Calu3 (cell line): ENCODE data around the gene CLCNKA. TPM values are rescaled to one million over a fixed set of nuclear protein-coding genes. Genes with fewer than 3 reads are reported as not detected.
"Not testable (repeated sequence)": the region's sequence is repeated elsewhere in the genome, so short reads cannot be mapped to it uniquely, and the experiment has no call there.

ENCODE experiments used
- BruUV-seq: library from RNA; stranded (reverse); fragments of 400-500 nt; replicated peaks from 2 replicates; lab custom pipeline; 2021; lab: Mats Ljungman, UMichigan
- CTCF ChIA-PET: fragments of 300-600 bp; sonication (Branson Sonifier 250); formaldehyde crosslinking; loops from one replicate; lab custom pipeline; 2022; ENCODE audit warnings: antibody characterized with exemption; lab: Charles Lee
- DNase-seq: peaks from one replicate; pipeline ENCODE4 v3.0.0; 2022
- H3K27ac Mint-ChIP-seq: one replicate; pipeline ENCODE4 v1.8.0; 2022; ENCODE audit warnings: mixed read lengths; ENCODE audit not compliant: unreplicated experiment
- H3K27me3 Mint-ChIP-seq: one replicate; pipeline ENCODE4 v1.8.0; 2022; ENCODE audit warnings: mixed read lengths; ENCODE audit not compliant: unreplicated experiment
- H3K36me3 Mint-ChIP-seq: one replicate; pipeline ENCODE4 v1.8.0; 2022; ENCODE audit warnings: mild to moderate bottlenecking, moderate library complexity, mixed read lengths; ENCODE audit not compliant: insufficient read depth, unreplicated experiment
- H3K4me1 Mint-ChIP-seq: one replicate; pipeline ENCODE4 v1.8.0; 2022; ENCODE audit warnings: mild to moderate bottlenecking, low read depth, mixed read lengths; ENCODE audit not compliant: unreplicated experiment
- H3K4me3 Mint-ChIP-seq: one replicate; pipeline ENCODE4 v1.8.0; 2022; ENCODE audit warnings: mild to moderate bottlenecking, low read depth, moderate library complexity, mixed read lengths; ENCODE audit not compliant: unreplicated experiment
- H3K9me3 Mint-ChIP-seq: one replicate; pipeline ENCODE4 v1.8.0; 2022; ENCODE audit warnings: low read depth, mixed read lengths; ENCODE audit not compliant: unreplicated experiment
- intact Hi-C: fragments of 100-400 bp; cut with micrococcal nuclease; formaldehyde crosslinking; loops from one replicate; pipeline ENCODE4 v1.10.0; 2022; ENCODE audit not compliant: unreplicated experiment
- total RNA-seq: library from RNA; stranded (reverse); gene quantifications from 2 replicates; pipeline ENCODE4 v1.2.3, GENCODE V29; 2022
- TF ChIP-seq, protein P1 (sequence below): fragments of 200-600 bp; IDR thresholded peaks from one replicate; pipeline ENCODE4 v1.8.0; 2022; ENCODE audit warnings: antibody characterized with exemption; ENCODE audit not compliant: unreplicated experiment

CLCNKA gene
- total RNA-seq, 1 experiment from 2014 or later: not detected

- no peaks in the 10 kb centered on the region for H3K4me1 Mint-ChIP-seq
- CTCF ChIA-PET: no interaction called here
- H3K36me3 Mint-ChIP-seq: no peaks in the 10 kb centered on the region
- intact Hi-C loops: no loop called here
- no peak overlapping the region for H3K4me3 Mint-ChIP-seq
- DNase-seq: no peak
- H3K27ac Mint-ChIP-seq: no peak overlapping the region
- TF ChIP-seq, protein P1, sequence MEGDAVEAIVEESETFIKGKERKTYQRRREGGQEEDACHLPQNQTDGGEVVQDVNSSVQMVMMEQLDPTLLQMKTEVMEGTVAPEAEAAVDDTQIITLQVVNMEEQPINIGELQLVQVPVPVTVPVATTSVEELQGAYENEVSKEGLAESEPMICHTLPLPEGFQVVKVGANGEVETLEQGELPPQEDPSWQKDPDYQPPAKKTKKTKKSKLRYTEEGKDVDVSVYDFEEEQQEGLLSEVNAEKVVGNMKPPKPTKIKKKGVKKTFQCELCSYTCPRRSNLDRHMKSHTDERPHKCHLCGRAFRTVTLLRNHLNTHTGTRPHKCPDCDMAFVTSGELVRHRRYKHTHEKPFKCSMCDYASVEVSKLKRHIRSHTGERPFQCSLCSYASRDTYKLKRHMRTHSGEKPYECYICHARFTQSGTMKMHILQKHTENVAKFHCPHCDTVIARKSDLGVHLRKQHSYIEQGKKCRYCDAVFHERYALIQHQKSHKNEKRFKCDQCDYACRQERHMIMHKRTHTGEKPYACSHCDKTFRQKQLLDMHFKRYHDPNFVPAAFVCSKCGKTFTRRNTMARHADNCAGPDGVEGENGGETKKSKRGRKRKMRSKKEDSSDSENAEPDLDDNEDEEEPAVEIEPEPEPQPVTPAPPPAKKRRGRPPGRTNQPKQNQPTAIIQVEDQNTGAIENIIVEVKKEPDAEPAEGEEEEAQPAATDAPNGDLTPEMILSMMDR: no peak
- peaks cover 44% of the 10 kb centered on the region for H3K27me3 Mint-ChIP-seq
- no peaks in the 10 kb centered on the region for H3K9me3 Mint-ChIP-seq
- no TSS peak for BruUV-seq
These were observed 19.4 kb downstream of the CLCNKA start for GRCh38 chr1:16041200-16041599.

DNA sequence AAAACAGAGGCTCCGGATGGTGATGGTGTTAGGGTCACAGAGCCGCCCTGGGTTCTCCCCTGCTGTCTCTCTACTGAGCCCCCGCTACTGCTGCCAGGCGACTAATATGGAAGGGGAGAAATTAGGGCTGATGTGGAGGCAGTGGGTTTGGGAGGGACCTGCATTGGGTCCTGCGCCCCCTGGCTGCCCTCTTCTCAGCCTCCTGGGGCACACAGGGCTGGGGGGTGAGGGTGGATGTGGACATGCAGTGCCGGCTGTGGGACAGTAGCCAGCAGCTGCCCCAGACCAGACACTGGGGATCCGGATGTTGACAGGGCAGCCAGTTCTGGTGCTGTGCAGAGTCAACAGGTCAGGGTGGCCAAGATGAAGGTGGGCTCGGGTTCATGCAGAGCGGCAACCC, 20.3 kb downstream of the CLCNKA start:
- Mint-ChIP-seq H3K9me3 (no peaks in the 10 kb centered on the region), H3K36me3 (no peaks in the 10 kb centered on the region), H3K27me3 (peaks cover 38% of the 10 kb centered on the region), H3K4me1 (no peaks in the 10 kb centered on the region), H3K4me3 (no peak overlapping the region), H3K27ac (no peak overlapping the region)
- intact Hi-C loops: no loop called here
- TF ChIP-seq, protein P1: no peak
- no TSS peak for BruUV-seq
- no peak for DNase-seq
- CTCF ChIA-PET: no interaction called here

- CTCF ChIA-PET, H3K9me3 Mint-ChIP-seq, H3K27ac Mint-ChIP-seq, H3K4me3 Mint-ChIP-seq, H3K36me3 Mint-ChIP-seq, H3K4me1 Mint-ChIP-seq, BruUV-seq, DNase-seq, intact Hi-C loops: not testable (repeated sequence)
- peaks cover 33% of the 10 kb centered on the region for H3K27me3 Mint-ChIP-seq
These were observed 20.8 kb downstream of the CLCNKA start for GRCh38 chr1:16042654-16043053.

DNA sequence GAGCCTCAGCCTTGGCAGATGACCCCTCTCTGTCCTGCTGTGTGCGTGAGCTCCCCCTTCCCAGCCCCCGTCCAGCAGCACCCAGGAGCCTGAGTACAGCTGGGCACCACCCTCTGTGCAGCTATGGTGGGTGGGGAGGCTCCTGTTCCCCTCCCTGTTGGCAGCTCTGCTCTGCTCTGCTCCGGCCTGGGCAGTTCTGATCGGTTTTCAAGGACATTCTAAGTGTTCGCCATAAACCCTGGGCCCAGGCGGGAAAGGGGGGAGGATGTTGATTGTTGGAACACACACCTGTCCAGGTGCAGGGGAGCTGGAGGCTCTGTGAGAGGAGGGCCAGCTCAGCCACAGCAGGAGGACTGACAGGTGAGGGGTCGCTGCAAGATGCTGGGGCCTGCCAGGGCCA, 21.7 kb downstream of the CLCNKA start, which contains the start of gene CLCNKB:
Gene CLCNKB, plus strand, starts transcription at position 262 of the 400 bp plus-strand sequence. CDS start 711 bp downstream, outside the sequence.
- H3K4me1 Mint-ChIP-seq: no peaks in the 10 kb centered on the region
- intact Hi-C loops: no loop called here
- no peak for DNase-seq
- H3K4me3 Mint-ChIP-seq: no peak within 1 kb of the TSS
- TF ChIP-seq, protein P1: no peak
- BruUV-seq: no TSS peak
- CTCF ChIA-PET: no interaction called here
- peaks cover 28% of the 10 kb centered on the region for H3K27me3 Mint-ChIP-seq
- no peaks in the 10 kb centered on the region for H3K9me3 Mint-ChIP-seq
- H3K27ac Mint-ChIP-seq: no peak within 1 kb of the TSS
- peaks cover 1% of the 10 kb centered on the region for H3K36me3 Mint-ChIP-seq

GRCh38 chr1:16043950-16044349, 22.1 kb downstream of the CLCNKA start:
- DNase-seq: no peak
- Mint-ChIP-seq H3K36me3 (peaks cover 4% of the 10 kb centered on the region), H3K9me3 (no peaks in the 10 kb centered on the region), H3K4me1 (no peaks in the 10 kb centered on the region), H3K27ac (no peak overlapping the region), H3K27me3 (peaks cover 28% of the 10 kb centered on the region), H3K4me3 (no peak overlapping the region)
- CTCF ChIA-PET: interaction anchor here (0.5 kb wide), 1 partner anchor 11 kb away, joined by 4 read pairs; no protein-coding TSS in a partner anchor
- TF ChIP-seq, protein P1: no peak
- intact Hi-C loops: no loop called here
- no TSS peak for BruUV-seq
